ENCODE measurements around the gene NCKAP5.

- no peak for TF ChIP-seq CTCF (IDR thresholded peaks at IDR 0.05; ENCODE audit: low read depth, low read length)
- TF ChIP-seq POLR2A (IDR thresholded peaks at IDR 0.05; ENCODE audit: extremely low read depth, insufficient read length), result no peak
- no peak for TF ChIP-seq MYC (IDR thresholded peaks at IDR 0.05; ENCODE audit: low read depth, low read length)
- TF ChIP-seq, protein P1, sequence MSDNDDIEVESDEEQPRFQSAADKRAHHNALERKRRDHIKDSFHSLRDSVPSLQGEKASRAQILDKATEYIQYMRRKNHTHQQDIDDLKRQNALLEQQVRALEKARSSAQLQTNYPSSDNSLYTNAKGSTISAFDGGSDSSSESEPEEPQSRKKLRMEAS (IDR thresholded peaks at IDR 0.05; ENCODE audit: low read depth, low read length), result no peak
Observed at GRCh38 chr2:133341575-133341974, 226.7 kb downstream of the NCKAP5 start.

Data from NB4 (cell line).